HG03354 (cell line): Measurements from ENCODE around the gene VPS13D.
A peak's percentile ranks its signal among the peaks of the same experiment; 100 is the strongest.

Source experiments
- ATAC-seq: cut with Tn5 transposase; IDR thresholded peaks from one replicate; pipeline ENCODE4 v1.9.1; 2021; ENCODE audit warnings: mild to moderate bottlenecking; ENCODE audit not compliant: unreplicated experiment, poor library complexity, severe bottlenecking

The VPS13D gene

DNA sequence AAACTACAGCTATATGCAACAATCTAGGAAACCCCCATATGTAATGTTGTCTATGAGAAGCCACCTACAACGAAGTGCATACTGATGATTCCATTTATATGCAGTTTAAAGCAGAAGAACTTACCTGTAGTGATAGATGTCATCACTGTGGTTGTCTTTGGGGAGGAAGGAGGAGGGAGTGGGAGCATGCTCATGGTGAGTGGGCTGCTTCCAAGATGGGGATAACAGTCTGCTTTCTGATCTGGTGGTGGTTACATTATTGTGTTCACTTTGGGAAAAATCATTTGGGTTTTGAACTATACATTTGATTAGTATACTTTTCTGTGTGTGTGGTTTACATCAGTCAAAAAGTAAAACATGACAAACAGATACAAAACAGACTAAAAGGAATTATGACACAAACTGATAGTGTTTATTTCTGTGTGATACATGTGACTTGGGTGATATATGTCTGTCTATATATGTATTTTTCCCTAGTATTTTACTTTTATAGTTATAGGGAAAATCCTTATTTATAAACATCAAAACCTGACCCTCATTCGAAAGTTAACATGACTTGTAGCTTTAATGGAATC, 184.7 kb downstream of the VPS13D start:
- no peak for ATAC-seq

DNA sequence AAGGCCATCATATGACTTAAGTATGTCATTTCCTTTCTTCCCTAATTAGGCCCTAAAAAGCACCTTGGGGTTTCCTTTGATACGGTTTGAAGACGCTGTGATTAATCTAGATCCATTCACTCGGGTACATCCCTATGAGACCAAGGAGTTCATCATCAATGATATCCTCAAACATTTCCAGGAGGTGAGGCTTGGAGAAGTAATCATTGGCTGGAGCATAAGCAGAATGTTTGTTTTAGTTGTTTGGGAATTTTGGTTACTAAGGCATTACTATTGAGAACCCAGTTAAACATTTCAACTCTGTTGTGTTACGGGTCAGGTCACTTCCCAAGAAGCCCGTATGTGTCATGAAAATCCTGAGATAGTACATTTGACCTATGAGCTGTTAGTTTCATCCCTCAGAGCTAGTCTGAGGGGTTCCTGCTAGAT, 185.2 kb downstream of the VPS13D start:
- ATAC-seq, result no peak

DNA sequence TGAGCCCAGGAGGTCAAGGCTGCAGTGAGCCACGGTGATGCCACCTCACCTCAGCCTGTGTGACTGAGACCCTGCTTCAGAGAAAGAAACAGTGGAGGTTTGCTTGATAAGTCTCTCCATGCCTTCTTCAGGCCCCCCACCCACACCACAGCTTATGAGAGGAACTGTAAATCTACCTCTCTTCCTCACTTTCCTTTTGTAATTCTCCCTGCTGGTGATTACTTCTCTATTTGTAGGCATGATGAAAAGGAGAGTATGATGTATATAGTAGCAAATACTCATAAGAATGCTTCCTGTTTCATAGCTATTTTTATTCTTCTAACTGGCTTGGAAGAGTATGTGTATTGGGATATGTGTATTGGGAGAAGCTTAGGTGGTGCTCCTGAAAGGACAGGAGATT, 186.3 kb downstream of the VPS13D start:
- ATAC-seq, result no peak

DNA sequence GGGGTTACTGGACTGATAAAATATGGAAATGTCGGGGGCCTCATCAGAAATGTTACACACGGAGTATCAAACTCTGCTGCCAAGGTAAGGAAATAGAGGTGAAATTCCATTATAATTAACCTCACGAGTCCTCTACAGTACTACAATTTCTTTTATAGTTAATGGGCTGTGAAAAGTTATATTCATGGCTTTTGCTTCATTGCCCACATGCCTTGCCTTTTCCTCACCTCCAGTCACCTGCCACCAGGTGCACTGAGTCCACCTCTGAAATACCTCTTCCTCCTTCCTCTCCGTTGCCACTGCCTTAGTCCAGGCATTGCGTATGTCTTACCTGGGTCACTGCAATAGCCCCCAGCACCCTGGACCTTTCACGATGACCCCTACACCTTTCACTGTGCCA, 186.9 kb downstream of the VPS13D start:
- no peak for ATAC-seq

DNA sequence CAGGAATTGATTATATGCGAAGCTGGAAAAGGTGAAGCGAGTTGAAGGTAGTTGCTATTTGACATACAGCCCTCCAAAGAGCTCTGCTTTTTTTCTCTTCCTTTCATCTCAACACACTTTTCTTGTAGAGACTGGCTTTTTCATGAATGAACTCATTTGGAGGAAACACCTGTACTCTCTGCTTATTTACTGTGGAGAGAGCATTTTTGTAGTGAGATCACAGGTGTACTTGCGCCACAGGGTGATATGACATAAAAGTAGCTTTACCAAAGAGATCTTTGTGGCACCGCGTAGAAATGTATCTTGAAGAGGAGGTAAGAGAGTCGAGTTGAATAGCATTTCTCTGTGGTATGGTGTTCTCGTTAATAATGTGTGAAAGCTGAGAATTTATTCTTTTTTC, 187.6 kb downstream of the VPS13D start:
- ATAC-seq, result no peak

DNA sequence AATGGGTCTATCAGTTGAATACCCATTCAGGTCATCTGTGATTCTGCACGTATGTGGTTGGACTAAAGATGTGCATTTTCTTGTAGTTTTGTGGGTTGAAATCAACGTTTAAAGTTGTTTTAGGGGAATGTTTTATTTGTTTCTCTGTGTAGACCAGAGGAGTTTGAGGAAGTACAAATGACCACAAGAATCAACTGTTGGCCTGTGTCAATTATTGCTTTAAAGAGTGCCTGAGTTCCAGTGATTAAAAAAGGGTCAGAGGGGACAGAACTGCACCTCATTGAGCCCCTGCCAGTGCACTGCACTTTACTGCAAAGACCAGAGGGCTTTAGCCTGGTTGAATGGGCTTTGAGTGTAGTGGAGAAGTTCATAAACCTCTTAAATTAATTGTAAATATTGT, 190.3 kb downstream of the VPS13D start:
- ATAC-seq, result no peak

DNA sequence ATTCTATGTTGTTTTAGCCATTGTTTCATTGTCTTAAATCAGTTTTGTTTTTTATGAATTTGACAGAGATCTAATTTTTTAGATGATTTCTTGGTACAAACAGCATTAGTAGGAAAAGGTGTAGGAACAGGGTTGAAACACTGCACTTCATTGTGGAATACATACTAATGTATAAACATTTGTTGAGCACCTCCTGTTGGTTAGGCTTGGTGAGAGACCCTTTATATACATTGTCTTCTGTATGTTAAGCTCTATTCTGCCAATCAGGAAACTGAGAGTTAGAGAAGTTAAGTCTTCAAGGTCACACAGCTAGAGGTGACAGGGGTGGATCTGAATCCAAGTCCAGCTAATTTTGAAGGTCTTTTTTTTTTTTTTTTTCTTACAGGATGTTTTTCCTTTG, 192.7 kb downstream of the VPS13D start:
- ATAC-seq, result no peak

DNA sequence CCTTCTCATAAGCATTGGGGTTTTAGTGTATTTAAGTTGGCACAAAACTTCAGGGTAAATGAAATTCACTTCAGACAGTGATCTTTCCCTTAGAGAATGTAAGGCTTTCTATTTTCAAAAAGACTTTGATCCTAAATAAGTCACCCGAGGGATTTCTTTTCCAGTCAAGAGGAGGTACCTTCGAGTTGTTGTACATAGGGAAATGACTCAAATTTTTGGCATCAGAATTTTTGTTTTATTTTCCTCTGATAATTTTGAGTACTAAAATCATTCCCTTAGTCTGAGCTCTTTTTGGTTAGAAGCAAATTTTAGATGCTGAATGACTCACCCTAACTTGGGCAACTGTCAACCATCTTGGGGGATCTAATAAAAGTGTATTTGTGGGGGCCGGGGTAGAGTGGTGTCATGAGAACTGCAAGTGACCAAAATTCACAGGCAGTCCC, 194.3 kb downstream of the VPS13D start:
- no peak for ATAC-seq

DNA sequence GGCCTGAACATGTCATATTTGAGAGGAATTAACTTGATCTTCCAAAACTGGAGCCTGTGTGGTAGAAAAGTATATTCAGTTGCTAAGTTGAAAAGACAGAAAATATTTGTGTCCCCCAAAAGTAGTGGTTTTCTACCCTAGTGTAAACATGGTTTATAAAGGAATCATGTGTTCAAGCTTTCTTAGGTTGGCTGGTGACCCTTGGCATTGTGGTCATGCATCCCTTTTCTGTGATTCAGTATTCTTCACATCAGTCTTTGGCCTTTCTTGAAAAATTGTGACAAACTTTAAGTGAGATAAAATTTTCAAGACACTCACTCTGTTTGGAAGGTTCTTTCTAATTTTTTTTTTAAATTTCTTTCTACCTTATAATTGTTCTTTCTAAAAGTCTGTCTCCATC, 195.0 kb downstream of the VPS13D start:
- no peak for ATAC-seq

DNA sequence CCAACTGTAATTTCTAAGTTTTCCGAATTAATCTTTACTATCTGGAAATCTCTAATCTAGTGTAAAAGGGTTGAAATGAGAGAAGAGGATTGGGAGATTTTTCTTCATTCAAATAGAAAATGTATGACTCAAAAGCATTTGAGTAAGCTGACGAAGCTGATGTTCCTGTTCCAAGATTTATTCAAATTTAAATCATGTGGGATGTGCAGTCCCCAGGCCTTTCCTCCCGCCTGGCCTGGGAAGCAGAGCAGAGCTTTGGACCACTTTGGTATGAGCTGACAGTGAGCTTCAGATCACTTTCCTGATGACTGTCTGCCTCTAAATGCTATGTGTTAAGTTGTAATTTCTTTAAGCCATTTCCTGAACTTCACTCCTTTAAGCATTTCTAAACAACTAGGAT, 196.2 kb downstream of the VPS13D start:
- no peak for ATAC-seq

DNA sequence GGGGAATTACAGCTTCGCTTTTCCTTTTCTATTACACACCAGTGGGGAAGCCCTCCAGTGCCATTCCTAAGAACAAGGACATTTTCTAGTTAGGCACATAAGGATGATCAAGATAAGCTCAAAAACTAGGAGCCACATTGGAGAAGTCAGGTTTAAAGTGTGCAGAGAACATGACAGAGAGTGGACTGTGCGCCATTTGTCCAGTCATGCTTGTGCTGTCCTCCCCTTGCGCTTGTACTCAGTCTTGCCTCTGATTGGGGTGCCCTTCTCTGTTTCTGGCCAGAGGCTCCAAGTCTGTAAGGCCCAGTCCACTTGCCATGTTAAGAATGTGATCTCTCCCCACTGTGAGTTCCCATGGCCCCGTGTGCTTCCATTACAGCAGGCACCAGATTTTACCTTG, 198.5 kb downstream of the VPS13D start:
- ATAC-seq, result no peak

DNA sequence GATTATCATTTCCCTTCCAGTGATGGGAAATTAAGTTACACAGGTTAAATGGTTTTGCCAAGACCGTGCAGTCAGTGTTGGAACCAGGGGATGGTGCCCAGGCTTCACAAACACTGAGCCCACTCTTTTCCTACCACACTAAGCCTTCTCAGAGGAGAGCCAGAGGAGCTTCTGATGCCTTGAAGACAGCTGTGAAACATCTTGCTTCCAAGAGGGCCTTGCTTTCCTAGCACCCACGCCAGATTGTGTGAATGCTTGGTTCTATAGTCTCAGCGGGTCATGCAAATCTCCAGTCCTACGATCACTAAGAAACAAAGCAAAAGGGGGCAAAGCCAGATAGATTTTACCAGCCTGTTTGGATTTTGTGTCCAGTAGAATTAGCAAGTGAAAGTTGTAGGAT, 200.7 kb downstream of the VPS13D start:
- no peak for ATAC-seq

DNA sequence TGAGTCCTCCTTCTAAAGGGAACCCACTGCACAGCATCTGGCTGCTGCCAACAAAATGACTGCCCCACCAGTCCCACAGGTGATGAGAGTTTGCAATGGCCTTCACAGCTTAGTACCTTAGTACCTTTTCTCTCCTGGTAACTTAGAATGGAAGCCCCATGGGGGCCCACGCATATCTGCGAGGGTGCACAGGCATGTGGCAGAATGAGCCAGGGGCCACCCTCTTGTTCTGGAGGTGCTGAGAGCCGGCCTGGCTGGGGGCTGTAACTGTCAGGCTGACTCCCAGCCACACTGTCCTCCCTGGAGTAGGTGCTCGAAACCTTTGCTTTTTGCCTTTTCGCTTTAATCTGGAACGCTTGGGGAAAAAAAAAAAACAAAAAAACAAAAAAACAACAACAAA, 203.1 kb downstream of the VPS13D start:
- ATAC-seq, result no peak

DNA sequence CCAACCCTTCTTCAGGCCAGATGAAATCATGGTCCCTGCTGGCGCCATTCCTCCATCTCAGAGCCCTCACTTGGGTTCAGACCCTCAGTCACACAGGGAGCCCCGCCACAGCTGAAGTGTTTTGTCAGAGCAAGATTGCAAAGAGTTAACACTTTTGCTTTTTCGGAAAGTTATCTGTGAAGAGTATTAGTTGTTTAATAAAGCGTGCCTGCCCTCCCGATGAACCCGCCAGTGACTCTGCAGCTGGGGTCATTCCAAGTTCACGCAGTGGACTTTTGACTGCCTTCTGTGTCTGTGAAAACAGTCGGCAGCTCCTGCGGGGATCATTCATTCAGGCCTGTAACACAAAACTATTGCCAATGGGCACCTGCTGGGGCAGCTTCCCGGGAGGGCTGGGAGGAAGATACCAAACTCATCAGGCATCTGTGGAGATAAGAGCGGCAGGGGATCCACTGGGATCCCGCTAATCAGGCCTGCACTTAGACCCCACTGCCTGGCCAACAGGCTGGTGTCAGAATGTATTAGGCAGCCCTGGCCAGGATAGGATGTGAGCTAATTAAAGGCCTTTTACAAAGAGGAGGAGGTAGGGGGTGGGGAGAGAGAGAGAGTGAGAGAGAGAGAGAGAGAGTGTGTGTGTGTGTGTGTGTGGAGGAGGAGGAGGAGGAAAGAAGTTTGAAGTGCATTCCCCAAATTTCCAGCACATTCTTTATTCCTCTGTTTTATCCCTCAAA, 203.7 kb downstream of the VPS13D start:
- ATAC-seq, result no peak

DNA sequence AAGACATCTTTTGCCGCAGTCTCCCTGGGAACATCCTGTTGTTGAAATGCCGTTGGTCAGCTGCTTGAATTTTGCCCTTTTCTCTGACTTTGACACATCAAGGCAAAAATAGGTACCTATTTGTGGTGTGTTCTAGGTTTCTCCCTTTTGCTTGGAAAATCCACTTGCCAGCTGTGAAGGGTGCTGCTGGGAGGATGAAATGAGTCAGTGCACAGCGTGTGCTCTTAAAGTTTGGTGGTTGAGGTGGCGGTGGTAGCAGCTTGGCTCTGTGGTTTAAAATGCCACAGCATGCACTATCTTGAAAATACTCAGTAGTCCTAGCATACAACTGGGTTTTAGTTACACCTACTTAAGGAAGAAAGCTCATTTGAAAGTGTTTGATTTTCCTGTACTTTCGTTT, 204.3 kb downstream of the VPS13D start:
- peak; percentile 39 for ATAC-seq

DNA sequence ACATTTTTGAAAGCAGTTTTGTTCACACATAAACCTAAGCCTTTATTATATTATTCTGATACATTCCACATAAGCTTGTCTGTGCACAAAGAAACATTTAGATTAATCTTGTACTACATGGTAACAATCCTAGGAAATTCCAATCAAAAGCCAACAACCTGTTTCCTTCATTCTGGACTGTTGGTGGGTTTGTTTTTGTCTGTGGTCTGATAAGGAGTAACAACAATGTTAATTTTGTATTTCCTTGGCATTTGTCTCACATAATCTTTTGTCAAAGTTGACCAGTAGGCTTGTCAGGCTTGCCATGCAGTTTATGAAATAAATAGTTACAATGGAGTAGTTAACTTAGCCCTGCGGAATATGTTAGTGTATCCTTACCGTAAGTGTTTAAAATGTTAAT, 204.9 kb downstream of the VPS13D start:
- ATAC-seq, result no peak

DNA sequence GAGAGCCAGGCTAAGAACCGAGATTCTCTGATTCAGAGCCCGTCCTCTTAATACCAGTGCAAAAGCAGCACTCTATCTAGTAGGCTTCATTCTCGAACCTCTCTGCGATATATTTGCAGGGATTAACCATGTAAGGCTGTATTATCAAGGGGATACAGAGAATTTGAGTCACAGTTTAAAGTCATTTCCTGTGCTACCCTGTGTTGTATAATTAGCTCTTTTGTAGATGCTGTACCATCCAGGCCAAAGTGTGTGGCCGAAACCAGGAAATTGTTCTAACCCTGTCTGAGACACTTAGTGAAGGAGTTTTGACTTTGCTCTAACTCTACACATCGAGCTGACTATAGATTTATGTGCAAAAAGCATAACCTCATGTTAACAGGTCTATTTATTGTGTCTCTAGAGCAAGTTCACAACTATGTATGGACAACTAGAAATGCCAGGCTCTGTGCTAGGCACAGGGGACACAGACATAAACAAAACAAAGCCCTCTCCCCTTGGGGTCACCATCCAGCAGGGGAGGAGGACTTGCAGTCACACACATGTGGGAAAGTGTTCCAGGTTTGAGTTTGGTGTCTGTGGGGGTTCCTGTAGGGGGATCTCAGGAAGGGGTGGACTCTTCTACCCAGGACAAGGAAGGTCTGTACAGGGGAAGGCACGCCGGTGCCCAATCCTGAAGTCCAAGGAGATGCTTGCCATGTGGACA, 206.0 kb downstream of the VPS13D start:
- peak; percentile 78 for ATAC-seq

DNA sequence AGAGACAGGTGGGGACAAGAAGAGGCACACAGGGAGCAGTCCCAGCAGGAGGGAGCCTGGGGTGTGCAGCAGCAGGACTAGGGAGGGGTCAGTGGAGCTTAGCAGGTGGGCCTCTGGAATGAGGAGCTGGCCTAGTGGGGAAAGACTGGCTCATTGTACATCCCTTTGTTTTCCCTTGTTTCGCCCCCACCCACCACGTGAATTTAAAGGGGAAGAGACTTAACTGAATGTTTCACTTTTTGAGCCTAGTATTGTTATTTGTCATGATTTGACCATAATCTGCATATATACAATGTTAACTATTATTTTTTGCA, 206.5 kb downstream of the VPS13D start:
- no peak for ATAC-seq

DNA sequence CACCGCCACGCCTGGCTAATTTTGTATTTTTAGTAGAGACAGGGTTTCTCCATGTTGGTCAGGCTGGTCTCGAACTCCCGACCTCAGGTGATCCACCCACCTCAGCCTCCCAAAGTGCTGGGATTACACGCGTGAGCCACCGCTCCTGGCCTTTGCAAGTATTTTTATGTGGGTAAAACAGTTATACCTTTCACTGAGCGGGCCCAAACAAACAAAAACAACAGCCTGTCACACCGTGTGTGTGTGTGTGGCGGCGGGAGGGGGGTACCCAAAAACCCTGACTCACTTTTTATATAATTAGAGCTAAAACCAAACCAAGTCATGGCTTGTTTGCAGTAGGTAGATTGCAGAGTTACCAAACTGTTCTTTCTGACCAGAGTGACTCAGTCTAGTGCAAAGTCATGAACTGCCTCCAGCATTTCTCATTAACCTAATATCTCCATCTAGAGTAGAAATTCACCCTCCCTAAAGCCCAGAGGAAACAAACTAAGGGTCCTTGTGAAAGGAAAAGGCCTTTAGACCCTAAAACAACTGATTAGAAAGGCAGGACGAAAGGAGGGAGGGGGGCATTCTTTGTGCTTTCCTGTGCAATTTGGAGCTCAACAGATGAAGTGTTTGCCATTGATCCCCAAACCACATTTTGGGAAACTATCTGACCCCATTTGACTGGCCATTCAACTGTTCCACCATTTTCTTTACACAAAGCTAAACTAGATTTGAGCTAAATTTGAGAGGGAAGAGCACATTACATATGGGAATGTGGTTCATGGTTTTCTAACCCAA, 207.2 kb downstream of the VPS13D start:
- no peak for ATAC-seq

DNA sequence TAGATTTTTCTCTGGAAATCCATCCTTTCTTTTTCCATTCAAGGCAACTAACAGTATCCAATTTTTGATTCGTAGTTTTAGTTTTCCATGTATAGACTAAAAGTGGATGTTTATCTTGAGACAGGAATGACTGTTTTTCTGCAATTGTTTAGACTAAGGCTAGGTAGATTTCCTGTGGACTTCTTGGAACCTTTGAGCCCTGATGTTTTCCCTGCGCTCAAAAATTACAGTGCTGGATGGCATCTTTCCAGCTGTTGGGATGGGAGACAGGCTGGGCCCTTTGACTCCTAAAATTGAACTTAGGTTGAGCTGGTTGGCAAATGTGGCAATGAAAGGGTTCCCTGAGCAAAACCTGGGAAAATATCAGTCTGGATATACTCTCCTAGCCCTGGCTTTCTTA, 207.8 kb downstream of the VPS13D start:
- ATAC-seq, result no peak
